Activated T-cell treated with anti-CD3 and anti-CD28 coated beads, Interleukin-2, amount 50 U/mL, for 72 hours (primary cell): ENCODE data around the gene GOLGA8R. TPM values are rescaled to one million over a fixed set of nuclear protein-coding genes. Genes with fewer than 3 reads are reported as not detected.
"Not testable (repeated sequence)": the region's sequence is repeated elsewhere in the genome, so short reads cannot be mapped to it uniquely, and the experiment has no call there.

Source experiments
- ATAC-seq, 2 donors: fragments of 150-1000 bp; cut with Tn5 transposase; replicated peaks in 1 of 2; 2 replicates each; pipeline ENCODE4 v1.10.0; 2021; ENCODE audit warnings: moderate library complexity in 2 of 2, mild to moderate bottlenecking in 1 of 2
- DNase-seq, 2 donors: peaks; one replicate each; pipeline ENCODE4 v3.0.0; 2021 to 2022; ENCODE audit warnings: mixed read lengths in 1 of 2
- H3K27ac Mint-ChIP-seq: one replicate; pipeline ENCODE4 v1.8.0; 2022; ENCODE audit warnings: mild to moderate bottlenecking, moderate library complexity, mixed read lengths
- H3K27me3 Mint-ChIP-seq: one replicate; pipeline ENCODE4 v1.8.0; 2022; ENCODE audit warnings: low read depth, mixed read lengths
- H3K36me3 Mint-ChIP-seq, 2 donors: one replicate each; pipeline ENCODE4 v1.8.0; 2022; ENCODE audit warnings: mixed read lengths in 2 of 2, mild to moderate bottlenecking in 1 of 2; ENCODE audit not compliant: insufficient read depth in 2 of 2
- H3K4me1 Mint-ChIP-seq: one replicate; pipeline ENCODE4 v1.8.0; 2022; ENCODE audit warnings: low read depth, mixed read lengths
- H3K4me3 Mint-ChIP-seq, 2 donors: one replicate each; pipeline ENCODE4 v1.8.0; 2022; ENCODE audit warnings: mild to moderate bottlenecking in 2 of 2, mixed read lengths in 2 of 2, moderate library complexity in 2 of 2
- H3K9me3 Mint-ChIP-seq, 2 donors: one replicate each; pipeline ENCODE4 v1.8.0; 2022; ENCODE audit warnings: mixed read lengths in 2 of 2
- total RNA-seq, 2 donors: library from RNA; stranded (reverse); gene quantifications; one replicate each; pipeline ENCODE4 v1.2.3, GENCODE V29; 2022

GOLGA8R gene
- total RNA-seq, 2 donors from 2014 or later: 2.6 to 2.7 TPM

DNA sequence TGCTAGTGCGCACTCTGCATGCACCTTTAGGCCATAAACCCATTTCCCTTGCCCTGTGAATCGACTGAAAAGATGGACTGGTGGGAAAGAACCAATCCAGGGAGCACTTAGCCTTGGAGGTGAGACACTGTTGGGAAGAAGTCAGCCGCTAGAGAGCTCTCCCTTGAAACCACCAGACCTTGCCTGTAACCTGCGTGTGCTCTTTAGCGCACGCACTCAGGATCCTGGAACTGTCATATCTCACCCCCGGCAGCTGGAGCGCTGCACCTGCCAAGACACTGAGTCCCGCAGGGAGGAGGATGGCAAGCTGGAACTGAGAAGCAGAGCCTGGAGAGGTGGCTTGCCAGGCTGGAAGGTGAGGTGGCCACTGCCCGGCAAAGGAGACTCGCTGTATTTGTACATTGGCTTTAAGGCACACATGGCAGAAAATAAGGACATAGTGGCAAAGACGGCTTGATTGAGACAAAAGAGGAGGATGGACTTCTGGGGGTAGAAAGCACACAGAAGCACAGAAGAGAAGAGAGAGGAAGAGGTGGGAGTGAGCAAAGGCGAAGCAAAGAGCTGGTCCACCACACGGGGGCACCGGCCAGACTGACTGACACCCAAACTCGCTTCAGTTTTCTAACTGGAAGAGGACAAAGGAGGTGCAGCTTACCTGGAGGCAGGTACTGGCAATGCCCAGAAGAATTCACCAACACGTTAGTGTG, 37.5 kb downstream of the GOLGA8R start:
- not testable (repeated sequence) for H3K36me3 Mint-ChIP-seq, H3K9me3 Mint-ChIP-seq, H3K27me3 Mint-ChIP-seq, H3K4me1 Mint-ChIP-seq, ATAC-seq, DNase-seq, H3K4me3 Mint-ChIP-seq, H3K27ac Mint-ChIP-seq

DNA sequence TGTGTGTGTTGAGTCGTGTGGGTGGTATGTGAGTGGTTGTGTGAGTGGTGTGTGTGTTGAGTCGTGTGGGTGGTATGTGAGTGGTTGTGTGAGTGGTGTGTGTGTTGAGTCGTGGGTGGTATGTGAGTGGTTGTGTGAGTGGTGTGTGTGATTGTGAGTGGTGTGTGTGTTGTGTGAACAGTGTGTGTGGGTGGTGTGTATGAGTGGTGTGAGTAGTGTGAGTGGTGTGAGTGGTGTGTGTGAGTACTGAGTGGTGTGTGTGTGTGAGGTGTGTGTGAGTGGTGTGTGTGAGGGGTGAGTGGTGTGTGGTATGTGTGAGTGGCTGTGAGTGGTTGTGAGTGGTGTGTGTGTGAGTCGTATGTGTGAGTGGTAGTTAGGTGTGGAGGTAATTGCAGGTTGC, 38.2 kb downstream of the GOLGA8R start:
- not testable (repeated sequence) for H3K9me3 Mint-ChIP-seq, H3K27ac Mint-ChIP-seq, ATAC-seq, H3K27me3 Mint-ChIP-seq, DNase-seq, H3K4me3 Mint-ChIP-seq, H3K36me3 Mint-ChIP-seq, H3K4me1 Mint-ChIP-seq

DNA sequence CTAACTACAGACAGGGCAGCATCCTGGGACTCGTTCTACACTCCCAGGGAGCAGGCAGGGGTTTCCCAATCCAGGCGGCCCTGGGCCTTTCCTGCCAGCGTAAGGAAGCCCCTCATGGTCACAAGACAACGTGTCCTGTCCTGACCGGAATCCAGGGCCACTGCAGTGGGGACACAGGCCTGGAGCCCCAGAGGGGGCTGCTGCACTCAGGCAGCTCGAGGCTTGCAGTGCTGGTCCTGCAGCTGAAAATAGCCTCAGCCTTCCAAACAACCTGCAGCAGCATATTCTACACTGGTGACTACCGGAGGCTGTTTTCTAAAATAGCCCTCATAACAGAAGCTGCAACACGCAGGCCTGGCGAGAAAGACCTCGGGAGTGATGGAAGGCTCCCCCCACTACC, 39.2 kb downstream of the GOLGA8R start:
- H3K4me1 Mint-ChIP-seq, ATAC-seq, H3K27me3 Mint-ChIP-seq, DNase-seq, H3K27ac Mint-ChIP-seq, H3K36me3 Mint-ChIP-seq, H3K4me3 Mint-ChIP-seq, H3K9me3 Mint-ChIP-seq: not testable (repeated sequence)

DNA sequence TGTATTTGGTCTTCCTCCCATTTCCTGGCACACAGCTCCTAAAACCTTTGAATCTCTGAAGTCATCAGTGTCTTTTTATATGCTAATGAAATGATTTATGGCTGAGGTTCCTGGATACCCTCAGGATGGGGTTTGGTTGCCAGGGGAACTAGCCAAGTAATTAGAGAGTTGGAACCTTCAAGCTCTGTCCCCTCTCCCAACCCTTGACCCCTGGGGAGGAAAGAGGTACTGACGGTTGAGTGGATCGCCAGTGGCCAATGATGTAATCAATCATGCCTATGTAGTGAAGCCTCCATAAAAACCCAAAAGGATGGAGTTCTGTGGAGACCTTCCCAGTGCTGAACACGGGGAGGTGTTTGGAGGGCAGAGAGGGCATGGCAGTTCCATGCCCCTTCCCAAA, 45.8 kb downstream of the GOLGA8R start:
- H3K9me3 Mint-ChIP-seq, H3K36me3 Mint-ChIP-seq, H3K4me1 Mint-ChIP-seq, ATAC-seq, DNase-seq, H3K4me3 Mint-ChIP-seq, H3K27ac Mint-ChIP-seq, H3K27me3 Mint-ChIP-seq: not testable (repeated sequence)

DNA sequence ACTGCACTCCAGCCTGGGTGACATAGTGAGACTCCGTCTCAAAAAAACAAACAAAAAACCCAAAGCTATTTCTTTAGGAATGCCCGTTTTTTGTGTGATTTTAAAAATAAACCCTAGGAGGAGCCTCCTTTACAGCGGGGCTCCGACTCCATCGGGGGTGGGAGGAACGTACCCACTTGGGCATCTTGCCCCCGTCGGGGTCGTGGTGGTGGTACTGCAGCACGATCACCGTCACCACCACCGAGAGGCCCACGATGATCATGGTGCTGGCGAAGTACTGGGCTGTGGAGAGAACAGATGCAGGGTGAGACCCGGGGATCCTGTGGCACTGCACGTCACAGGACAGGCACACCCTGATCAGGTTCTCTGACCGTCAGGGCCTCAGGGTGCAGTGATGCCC, 46.8 kb downstream of the GOLGA8R start:
- not testable (repeated sequence) for H3K36me3 Mint-ChIP-seq, DNase-seq, H3K27ac Mint-ChIP-seq, H3K4me3 Mint-ChIP-seq, ATAC-seq, H3K9me3 Mint-ChIP-seq, H3K4me1 Mint-ChIP-seq, H3K27me3 Mint-ChIP-seq

DNA sequence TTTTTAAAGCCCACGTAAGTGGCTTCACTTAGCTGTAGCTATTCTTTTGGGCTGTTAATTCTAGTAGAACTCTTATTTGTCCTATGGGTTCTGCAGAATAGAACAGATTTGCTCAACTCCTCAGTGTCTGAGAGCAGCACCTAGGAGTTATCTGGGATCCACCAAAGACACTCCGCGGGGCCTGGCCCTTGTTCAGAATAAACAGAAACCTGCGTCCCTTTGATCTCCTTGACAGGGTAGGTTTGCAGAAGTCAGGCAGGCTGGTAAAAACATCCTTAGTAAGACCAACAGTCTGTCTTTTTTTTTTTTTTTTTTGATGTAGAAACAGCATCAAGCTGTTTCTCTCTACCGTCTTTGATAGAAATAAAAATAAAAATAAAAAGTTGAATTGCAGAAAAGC, 52.7 kb downstream of the GOLGA8R start:
- H3K9me3 Mint-ChIP-seq, H3K4me3 Mint-ChIP-seq, ATAC-seq, H3K36me3 Mint-ChIP-seq, H3K27ac Mint-ChIP-seq, H3K27me3 Mint-ChIP-seq, DNase-seq, H3K4me1 Mint-ChIP-seq: not testable (repeated sequence)

DNA sequence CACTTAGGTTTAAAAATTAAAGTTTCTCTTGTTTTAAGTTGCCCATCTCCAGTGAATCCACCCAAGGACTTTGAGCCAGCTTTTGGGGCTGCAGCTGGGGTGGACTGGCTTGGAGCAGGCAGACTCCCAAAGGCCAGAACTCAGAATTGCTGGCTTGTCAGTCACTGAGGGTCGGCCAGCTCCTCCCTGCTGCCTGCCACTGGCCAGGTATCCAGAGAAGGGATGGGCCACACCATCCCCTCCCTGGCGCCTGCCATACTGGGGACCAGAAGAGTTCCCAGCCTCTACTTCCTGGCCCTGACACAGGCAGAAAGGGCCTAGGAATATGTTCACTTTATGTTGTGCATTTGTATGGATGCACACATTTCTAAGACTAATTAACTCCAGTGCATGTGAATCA, 53.1 kb downstream of the GOLGA8R start:
- H3K4me3 Mint-ChIP-seq, ATAC-seq, DNase-seq, H3K27me3 Mint-ChIP-seq, H3K9me3 Mint-ChIP-seq, H3K4me1 Mint-ChIP-seq, H3K36me3 Mint-ChIP-seq, H3K27ac Mint-ChIP-seq: not testable (repeated sequence)

DNA sequence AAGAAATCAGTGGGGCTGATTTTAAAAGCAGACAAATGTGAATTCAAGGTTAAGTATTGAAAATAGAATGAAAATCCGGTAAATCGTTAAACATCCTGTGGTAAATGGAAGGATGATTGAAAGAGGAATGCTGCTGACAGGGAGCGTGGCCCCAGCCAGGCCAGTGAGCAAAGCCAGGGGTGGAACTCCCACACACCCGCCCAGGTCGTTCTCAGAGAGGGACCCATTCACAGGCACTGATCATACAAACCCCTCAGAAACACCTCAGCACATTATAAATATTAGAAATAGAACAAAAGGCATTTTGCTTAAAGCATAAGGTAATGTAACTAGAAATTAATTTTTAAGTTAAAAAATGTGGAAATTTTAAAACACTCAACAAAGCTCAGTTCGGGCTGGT, 59.0 kb downstream of the GOLGA8R start:
- not testable (repeated sequence) for H3K9me3 Mint-ChIP-seq, DNase-seq, H3K36me3 Mint-ChIP-seq, H3K27me3 Mint-ChIP-seq, H3K4me1 Mint-ChIP-seq, H3K4me3 Mint-ChIP-seq, ATAC-seq, H3K27ac Mint-ChIP-seq

Other genes starting within 250 kb of the GOLGA8R start
- 1 to 10 TPM; 1.9 to 3.7 TPM for gene CHRFAM7A, start 20.7 kb downstream of the GOLGA8R start, total RNA-seq
- gene GOLGA8Q, start 137.8 kb upstream of the GOLGA8R start, total RNA-seq: 1 to 10 TPM; 1.0 to 1.1 TPM
- under 1 TPM; 0.19 to 0.46 TPM for gene GOLGA8H, start 189.8 kb upstream of the GOLGA8R start, total RNA-seq